HG03097 (cell line): ENCODE results near the gene PIF1.
"Not testable (repeated sequence)": the region's sequence is repeated elsewhere in the genome, so short reads cannot be mapped to it uniquely, and the experiment has no call there.

Experiments
- ATAC-seq: cut with Tn5 transposase; IDR thresholded peaks from one replicate; pipeline ENCODE4 v1.9.1; 2021; ENCODE audit not compliant: unreplicated experiment, low FRiP score

Gene PIF1

GRCh38 chr15:64813075-64813474 is 12.4 kb downstream of the PIF1 start:
- ATAC-seq: no peak

GRCh38 chr15:64810497-64811326 is 14.7 kb downstream of the PIF1 start:
- no peak for ATAC-seq

GRCh38 chr15:64809649-64810496 is 15.6 kb downstream of the PIF1 start:
- ATAC-seq: no peak

- ATAC-seq: no peak
These were observed 16.5 kb downstream of the PIF1 start for GRCh38 chr15:64808785-64809453.

DNA sequence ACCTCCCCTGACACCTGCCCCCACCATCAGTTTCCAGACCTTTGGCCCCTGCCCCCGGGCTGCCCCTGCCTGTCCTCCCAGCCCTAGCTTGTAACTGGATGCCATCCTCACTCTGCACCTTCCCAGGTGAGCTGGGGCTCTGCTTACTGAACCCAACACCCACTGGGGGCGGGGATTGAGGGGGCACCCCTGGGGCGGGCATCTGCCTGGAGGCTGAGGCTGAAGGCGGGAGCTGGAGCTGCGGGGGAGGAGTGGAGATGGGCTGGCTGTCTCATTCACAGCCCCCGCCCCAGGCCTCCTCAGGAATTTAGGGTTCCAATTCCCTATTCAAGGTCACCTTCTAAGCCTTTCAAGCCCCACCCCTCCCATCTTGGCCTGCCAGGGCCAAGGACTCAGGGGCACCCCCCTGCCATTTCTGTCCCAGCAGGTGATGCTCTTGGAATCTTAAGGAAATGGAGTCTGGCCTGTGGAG is 17.7 kb downstream of the PIF1 start:
- no peak for ATAC-seq

DNA sequence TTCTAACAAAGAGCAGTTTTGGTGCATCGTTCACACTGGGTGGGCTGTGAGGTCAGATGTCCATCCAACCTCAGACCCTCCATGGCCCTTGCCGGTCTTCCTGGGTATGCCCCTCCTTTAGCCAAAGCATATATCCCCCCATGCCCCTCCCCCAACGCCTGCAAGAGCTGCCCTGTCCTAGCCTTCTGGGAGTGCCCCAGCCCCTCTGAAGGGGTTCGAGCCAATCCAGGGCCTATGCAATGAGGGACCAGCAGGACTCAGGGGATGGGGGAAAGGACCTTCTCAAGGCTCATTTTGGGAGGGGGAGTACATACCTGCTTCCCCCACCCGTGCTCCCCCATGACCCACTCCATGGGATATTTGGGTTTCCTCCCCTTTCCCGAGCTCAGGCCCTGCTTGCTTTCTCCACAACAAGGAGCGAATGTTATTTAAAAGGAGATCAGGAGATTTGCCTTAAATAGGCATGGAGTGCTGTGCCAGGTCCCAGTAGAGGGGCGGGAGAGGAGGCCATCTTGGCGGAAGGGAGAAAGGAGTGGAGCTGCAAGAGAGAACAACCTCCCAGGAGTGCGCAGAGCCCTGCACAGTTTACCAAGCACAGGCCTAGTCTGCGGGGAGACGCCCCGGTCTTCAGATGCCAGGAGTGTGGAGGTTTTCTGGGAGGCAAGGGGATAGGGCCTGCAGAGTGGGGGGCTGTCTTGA is 18.2 kb downstream of the PIF1 start:
- ATAC-seq: no peak

DNA sequence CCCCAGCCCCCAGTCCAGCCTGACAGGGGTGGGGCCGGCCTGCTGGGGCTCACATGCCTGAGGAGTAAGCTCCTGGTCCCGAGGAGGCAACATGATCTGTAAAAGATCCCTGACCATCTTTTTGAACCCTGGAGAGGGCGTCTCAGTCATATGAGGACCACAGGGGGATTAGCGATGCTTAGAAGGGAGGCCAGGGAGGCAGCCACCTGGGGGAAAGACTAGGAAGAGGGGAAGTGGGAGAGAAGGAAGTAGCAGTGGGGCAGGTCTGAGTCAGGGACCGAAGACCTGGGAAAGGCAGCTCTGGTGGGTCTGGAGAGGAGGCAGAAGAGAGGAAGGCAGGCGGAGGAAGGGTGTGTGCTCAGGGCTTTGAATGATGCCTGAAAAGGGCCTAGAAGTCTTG is 18.9 kb downstream of the PIF1 start:
- ATAC-seq: no peak

- ATAC-seq: no peak
These were observed 20.8 kb downstream of the PIF1 start for GRCh38 chr15:64804619-64805018.

GRCh38 chr15:64803526-64803925 is 21.9 kb downstream of the PIF1 start:
- no peak for ATAC-seq

- ATAC-seq: no peak
These were observed 25.0 kb downstream of the PIF1 start for GRCh38 chr15:64800476-64800875.

DNA sequence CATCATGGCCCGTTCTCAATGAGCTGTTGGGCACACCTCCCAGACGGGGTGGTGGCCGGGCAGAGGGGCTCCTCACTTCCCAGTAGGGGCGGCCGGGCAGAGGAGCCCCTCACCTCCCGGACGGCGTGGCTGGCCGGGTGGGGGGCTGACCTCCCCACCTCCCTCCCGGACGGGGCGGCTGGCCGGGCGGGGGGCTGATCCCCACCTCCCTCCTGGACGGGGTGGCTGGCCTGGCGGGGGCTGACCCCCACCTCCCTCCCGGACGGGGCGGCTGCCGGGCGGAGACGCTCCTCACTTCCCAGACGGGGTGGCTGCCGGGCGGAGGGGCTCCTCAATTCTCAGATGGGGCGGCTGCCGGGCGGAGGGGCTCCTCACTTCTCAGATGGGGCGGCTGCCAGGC is 26.5 kb downstream of the PIF1 start:
- ATAC-seq: not testable (repeated sequence)

DNA sequence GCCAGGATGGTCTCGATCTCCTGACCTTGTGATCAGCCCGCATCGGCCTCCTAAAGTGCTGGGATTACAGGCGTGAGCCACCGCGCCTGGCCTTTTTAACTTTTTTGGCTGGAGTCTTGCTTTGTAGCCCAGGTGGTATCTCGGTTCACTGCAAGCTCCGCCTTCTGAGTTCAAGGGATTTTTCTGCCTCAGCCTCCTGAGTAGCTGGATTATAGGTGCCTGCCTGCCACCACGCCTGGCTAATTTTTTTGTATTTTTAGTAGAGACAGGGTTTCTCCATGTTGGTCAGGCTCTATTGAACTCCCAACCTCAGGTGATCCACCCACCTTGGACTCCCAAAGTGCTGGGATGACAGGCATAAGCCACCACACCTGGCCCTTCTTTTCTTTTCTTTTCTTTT is 29.5 kb downstream of the PIF1 start:
- not testable (repeated sequence) for ATAC-seq

DNA sequence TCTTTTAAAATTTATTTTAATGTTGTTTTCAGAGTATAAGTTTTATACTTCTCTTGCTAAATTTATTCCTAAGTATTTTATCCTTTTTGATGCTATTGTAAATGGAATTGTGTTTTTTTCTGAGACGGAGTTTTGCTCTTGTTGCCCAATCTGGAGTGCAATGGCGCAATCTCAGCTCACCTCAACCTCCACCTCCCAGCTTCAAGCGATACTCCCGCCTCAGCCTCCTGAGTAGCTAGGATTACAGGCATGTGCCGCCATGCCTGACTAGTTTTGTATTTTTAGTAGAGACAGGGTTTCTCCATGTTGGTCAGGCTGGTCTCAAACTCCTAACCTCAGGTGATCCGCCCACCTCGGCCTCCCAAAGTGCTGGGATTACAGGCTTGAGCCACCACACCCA is 30.1 kb downstream of the PIF1 start:
- ATAC-seq: not testable (repeated sequence)

DNA sequence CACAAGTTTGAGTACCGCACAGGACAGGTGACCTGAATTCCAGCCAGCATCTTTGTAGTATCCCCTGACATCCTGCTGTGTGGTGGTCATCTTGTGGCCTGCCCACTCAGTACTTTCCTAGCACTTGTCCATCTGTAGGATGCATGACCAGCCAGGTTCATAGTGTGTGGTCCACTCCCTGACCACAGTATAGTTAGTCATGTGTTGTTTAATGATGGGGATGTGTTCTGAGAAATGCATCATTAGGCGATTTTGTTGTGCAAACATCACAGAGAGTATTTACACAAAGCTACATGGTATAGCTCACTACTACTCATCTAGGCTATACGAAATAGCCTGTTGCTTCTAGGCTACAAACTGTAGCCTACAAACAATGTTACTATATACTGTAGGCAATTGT is 33.2 kb downstream of the PIF1 start:
- no peak for ATAC-seq

- no peak for ATAC-seq
These were observed 34.0 kb downstream of the PIF1 start for GRCh38 chr15:64791401-64791800.

DNA sequence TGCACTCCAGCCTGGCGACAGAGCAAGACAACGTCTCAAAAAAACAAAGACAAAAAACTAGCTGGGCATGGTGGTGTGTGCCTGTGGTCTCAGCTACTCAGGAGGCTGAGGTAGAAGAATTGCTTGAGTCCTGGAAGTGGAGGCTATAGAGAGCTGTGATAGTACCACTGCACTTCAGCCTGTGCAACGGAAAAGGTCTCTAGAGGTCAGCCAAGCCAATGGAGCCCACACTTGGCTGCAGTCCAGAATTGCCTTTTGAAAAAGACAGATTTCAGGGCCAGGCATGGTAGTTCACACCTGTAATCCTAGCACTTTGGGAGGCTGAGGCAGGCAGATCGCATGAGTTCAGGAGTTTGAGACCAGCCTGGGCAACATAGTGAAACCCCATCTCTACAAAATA is 41.7 kb downstream of the PIF1 start:
- no peak for ATAC-seq

GRCh38 chr15:64782751-64783150 is 42.7 kb downstream of the PIF1 start:
- no peak for ATAC-seq

- no peak for ATAC-seq
These were observed 44.1 kb downstream of the PIF1 start for GRCh38 chr15:64781299-64781698.

- no peak for ATAC-seq
These were observed 44.8 kb downstream of the PIF1 start for GRCh38 chr15:64780600-64781156.

- ATAC-seq: no peak
These were observed 45.8 kb downstream of the PIF1 start for GRCh38 chr15:64779630-64780029.
